Measurements from ENCODE around the gene COL1A1.
A peak's percentile ranks its signal among the peaks of the same experiment; 100 is the strongest.

Gene COL1A1

GRCh38 chr17:50200457-50201275, 765 bp downstream of the COL1A1 start:
- peaks cover 23% of the 10 kb centered on the region for H3K4me1 Mint-ChIP-seq
- no peak overlapping the region for H3K27ac Mint-ChIP-seq
- CTCF ChIA-PET = interaction anchor here (0.6 to 7.2 kb wide), 40 partner anchors 10 to 331 kb away, joined by 3 to 217 read pairs (median 5); partner anchors contain the start of genes EPN3, LRRC59 and TMEM92
- H3K27me3 Mint-ChIP-seq = peaks cover 95% of the 10 kb centered on the region
- no peaks in the 10 kb centered on the region for H3K36me3 Mint-ChIP-seq
- H3K9me3 Mint-ChIP-seq = no peaks in the 10 kb centered on the region
- peak overlapping the region; percentile 71 for H3K4me3 Mint-ChIP-seq
- peak; percentile 87 for DNase-seq

DNA sequence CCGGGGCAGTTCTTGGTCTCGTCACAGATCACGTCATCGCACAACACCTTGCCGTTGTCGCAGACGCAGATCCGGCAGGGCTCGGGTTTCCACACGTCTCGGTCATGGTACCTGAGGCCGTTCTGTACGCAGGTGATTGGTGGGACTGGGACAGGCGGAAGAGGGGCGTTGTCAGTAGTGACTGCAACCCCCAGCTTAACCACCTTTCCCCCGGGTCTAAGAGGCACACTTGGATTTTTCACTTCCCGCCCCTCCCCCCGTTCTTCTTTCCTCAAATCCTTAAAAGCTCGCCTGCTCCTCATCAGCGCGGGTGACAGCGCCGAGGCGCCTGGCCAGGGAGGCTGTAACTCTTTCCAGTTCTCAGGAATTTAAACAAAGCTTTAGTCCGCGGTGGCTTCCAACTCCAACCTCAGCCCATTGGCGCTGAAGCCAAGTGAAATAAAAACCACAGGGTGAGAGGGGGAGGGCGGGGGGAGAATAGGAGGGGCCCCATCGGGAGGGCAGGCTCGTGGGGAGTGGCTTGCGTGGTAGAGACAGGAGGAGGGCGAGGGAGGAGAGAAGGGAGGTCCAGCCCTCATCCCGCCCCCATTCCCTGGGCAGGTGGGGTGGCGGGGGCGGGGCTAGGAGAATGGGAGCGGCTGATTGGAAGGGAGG, 1.5 kb downstream of the COL1A1 start:
- no peaks in the 10 kb centered on the region for H3K9me3 Mint-ChIP-seq
- CTCF ChIA-PET = interaction anchor here (0.6 to 7.2 kb wide), 34 partner anchors 9 to 332 kb away, joined by 3 to 217 read pairs (median 5); partner anchors contain the start of genes EPN3, LRRC59 and TMEM92
- peaks cover 23% of the 10 kb centered on the region for H3K4me1 Mint-ChIP-seq
- peak overlapping the region; percentile 62 for H3K27ac Mint-ChIP-seq
- peak; percentile 82 for DNase-seq
- no peaks in the 10 kb centered on the region for H3K36me3 Mint-ChIP-seq
- H3K4me3 Mint-ChIP-seq = peak overlapping the region; percentile 71
- peaks cover 92% of the 10 kb centered on the region for H3K27me3 Mint-ChIP-seq

GRCh38 chr17:50199211-50199802, 2.1 kb downstream of the COL1A1 start:
- Mint-ChIP-seq H3K4me3 (no peak overlapping the region), H3K4me1 (peaks cover 23% of the 10 kb centered on the region), H3K36me3 (no peaks in the 10 kb centered on the region), H3K9me3 (no peaks in the 10 kb centered on the region), H3K27me3 (peaks cover 90% of the 10 kb centered on the region), H3K27ac (no peak overlapping the region)
- DNase-seq = no peak
- CTCF ChIA-PET = interaction anchor here (1.0 to 7.2 kb wide), 18 partner anchors 12 to 198 kb away, joined by 3 to 217 read pairs (median 9); partner anchors contain the start of genes LRRC59 and TMEM92

GRCh38 chr17:50198026-50198669, 3.3 kb downstream of the COL1A1 start:
- Mint-ChIP-seq H3K4me3 (no peak overlapping the region), H3K36me3 (no peaks in the 10 kb centered on the region), H3K27ac (no peak overlapping the region), H3K4me1 (peaks cover 23% of the 10 kb centered on the region), H3K27me3 (peaks cover 88% of the 10 kb centered on the region), H3K9me3 (no peaks in the 10 kb centered on the region)
- peak; percentile 81 for DNase-seq
- CTCF ChIA-PET = interaction anchor here (0.6 to 5.7 kb wide), 23 partner anchors 10 to 281 kb away, joined by 3 to 100 read pairs (median 4); partner anchors contain the start of genes SGCA and TMEM92

GRCh38 chr17:50196826-50197225, 4.6 kb downstream of the COL1A1 start:
- Mint-ChIP-seq H3K27me3 (peaks cover 83% of the 10 kb centered on the region), H3K4me3 (no peak overlapping the region), H3K9me3 (no peaks in the 10 kb centered on the region), H3K27ac (no peak overlapping the region), H3K4me1 (peaks cover 23% of the 10 kb centered on the region), H3K36me3 (no peaks in the 10 kb centered on the region)
- DNase-seq = no peak
- CTCF ChIA-PET = interaction anchor here (1.0 to 5.7 kb wide), 15 partner anchors 9 to 103 kb away, joined by 3 to 100 read pairs (median 6); partner anchors contain the start of gene SGCA

GRCh38 chr17:50196036-50196435, 5.4 kb downstream of the COL1A1 start:
- no peak overlapping the region for H3K27ac Mint-ChIP-seq
- peaks cover 19% of the 10 kb centered on the region for H3K4me1 Mint-ChIP-seq
- CTCF ChIA-PET = interaction anchor here (1.2 to 5.7 kb wide), 10 partner anchors 8 to 100 kb away, joined by 3 to 100 read pairs (median 8); partner anchors contain the start of gene SGCA
- no peak for DNase-seq
- no peaks in the 10 kb centered on the region for H3K36me3 Mint-ChIP-seq
- H3K4me3 Mint-ChIP-seq = no peak overlapping the region
- H3K27me3 Mint-ChIP-seq = peaks cover 79% of the 10 kb centered on the region
- no peaks in the 10 kb centered on the region for H3K9me3 Mint-ChIP-seq

DNA sequence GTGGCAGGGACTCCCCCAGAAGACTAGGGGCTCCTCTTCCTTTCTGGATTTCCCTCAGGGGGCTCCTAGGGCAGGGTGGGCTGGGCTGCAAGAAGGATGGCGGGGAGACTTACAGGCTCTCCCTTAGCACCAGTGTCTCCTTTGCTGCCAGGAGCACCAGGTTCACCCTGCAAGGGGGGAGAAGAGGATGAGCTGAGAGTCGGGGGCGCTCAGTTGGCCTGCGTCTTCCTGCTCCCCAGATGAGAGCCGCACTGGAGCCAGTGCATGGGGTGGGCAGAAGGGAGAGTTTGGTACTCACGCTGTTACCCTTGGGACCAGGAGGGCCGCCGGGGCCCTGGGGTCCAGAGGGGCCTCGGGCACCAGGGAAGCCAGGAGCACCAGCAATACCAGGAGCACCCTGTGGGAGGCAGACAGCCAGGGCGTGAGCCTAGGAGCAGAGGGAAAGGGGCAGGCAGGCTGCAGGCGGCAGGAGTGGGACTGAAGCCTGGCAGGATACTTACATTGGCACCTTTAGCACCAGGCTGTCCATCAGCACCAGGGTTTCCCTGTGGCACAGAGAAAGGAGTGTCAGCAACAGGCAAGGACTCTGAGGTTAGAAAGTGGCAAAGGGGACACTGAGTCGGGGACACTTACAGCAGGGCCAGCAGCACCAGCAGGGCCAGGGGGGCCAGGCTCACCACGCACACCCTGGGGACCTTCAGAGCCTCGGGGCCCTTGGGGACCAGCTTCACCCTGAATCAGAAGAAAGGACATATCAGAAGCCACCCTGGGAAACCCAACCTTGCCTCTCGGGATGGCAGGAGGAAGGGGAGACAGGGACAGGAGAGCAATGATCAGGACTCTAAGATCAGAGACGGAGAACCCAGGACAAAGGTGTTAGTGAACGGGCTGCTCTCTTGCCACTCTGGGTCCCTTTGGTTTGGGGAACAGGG, 6.2 kb downstream of the COL1A1 start:
- no peak overlapping the region for H3K27ac Mint-ChIP-seq
- DNase-seq = no peak
- H3K27me3 Mint-ChIP-seq = peaks cover 78% of the 10 kb centered on the region
- H3K4me1 Mint-ChIP-seq = peaks cover 12% of the 10 kb centered on the region
- H3K36me3 Mint-ChIP-seq = no peaks in the 10 kb centered on the region
- CTCF ChIA-PET = interaction anchor here (3.2 to 5.7 kb wide), 2 partner anchors 25 to 101 kb away, joined by 29 to 100 read pairs; no protein-coding TSS in a partner anchor
- no peaks in the 10 kb centered on the region for H3K9me3 Mint-ChIP-seq
- H3K4me3 Mint-ChIP-seq = no peak overlapping the region

DNA sequence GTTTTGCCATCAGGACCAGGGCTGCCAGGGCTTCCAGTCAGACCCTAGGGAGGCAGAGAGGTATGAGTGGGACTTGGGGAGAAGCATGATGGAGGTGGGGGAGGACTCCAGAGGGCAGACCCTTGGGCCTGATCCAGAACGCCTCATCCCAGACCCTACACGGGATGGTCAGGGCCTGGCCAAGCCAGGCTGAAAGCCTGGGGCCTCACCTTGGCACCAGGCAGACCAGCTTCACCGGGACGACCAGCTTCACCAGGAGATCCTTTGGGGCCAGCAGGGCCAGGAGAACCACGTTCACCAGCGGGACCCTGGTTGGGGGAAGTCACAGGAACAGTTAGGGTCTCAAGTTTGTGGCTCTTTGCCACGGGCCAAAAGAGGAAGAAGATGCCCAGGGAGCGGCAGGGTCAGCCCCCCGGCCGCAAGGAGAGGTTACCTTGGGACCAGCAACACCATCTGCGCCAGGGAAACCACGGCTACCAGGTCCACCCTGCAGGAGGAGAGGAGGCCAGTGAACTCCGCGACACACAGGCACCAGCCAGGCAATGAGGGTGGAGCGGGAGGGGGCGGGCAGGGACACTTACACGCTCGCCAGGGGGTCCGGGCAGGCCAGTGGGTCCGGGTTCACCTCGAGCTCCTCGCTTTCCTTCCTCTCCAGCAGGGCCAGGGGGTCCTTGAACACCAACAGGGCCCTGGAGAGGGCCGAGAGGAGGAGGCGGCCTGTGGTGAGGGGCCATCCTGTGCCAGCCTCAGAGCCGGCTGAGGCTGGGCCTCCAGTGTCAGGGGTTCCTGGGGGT, 7.1 kb downstream of the COL1A1 start:
- no peaks in the 10 kb centered on the region for H3K9me3 Mint-ChIP-seq
- no peak for DNase-seq
- CTCF ChIA-PET = interaction anchor here (5.7 kb wide), 1 partner anchor 24 kb away, joined by 100 read pairs; no protein-coding TSS in a partner anchor
- no peak overlapping the region for H3K4me3 Mint-ChIP-seq
- H3K4me1 Mint-ChIP-seq = peaks cover 7% of the 10 kb centered on the region
- peaks cover 77% of the 10 kb centered on the region for H3K27me3 Mint-ChIP-seq
- H3K36me3 Mint-ChIP-seq = no peaks in the 10 kb centered on the region
- no peak overlapping the region for H3K27ac Mint-ChIP-seq

- Mint-ChIP-seq H3K9me3 (no peaks in the 10 kb centered on the region), H3K4me3 (no peak overlapping the region), H3K36me3 (no peaks in the 10 kb centered on the region), H3K4me1 (no peaks in the 10 kb centered on the region), H3K27ac (no peak overlapping the region), H3K27me3 (peaks cover 78% of the 10 kb centered on the region)
- no peak for DNase-seq
- CTCF ChIA-PET = interaction anchor here (0.6 kb wide), 2 partner anchors 23 to 182 kb away, joined by 3 to 4 read pairs; no protein-coding TSS in a partner anchor
Observed at GRCh38 chr17:50192618-50193291, 8.7 kb downstream of the COL1A1 start.

GRCh38 chr17:50192144-50192617, 9.2 kb downstream of the COL1A1 start:
- no peak for DNase-seq
- no peaks in the 10 kb centered on the region for H3K36me3 Mint-ChIP-seq
- no peaks in the 10 kb centered on the region for H3K4me1 Mint-ChIP-seq
- no peaks in the 10 kb centered on the region for H3K9me3 Mint-ChIP-seq
- no peak overlapping the region for H3K4me3 Mint-ChIP-seq
- H3K27ac Mint-ChIP-seq = no peak overlapping the region
- CTCF ChIA-PET = interaction anchor here (0.6 kb wide), 1 partner anchor 23 kb away, joined by 3 read pairs; no protein-coding TSS in a partner anchor
- H3K27me3 Mint-ChIP-seq = peaks cover 78% of the 10 kb centered on the region

GRCh38 chr17:50191359-50192143, 9.9 kb downstream of the COL1A1 start:
- CTCF ChIA-PET = interaction anchor here (1.5 to 1.6 kb wide), 2 partner anchors 9 to 22 kb away, joined by 4 read pairs; no protein-coding TSS in a partner anchor

More at GRCh38 chr17:50191359-50192143, 9.9 kb downstream of the COL1A1 start:
- H3K36me3 Mint-ChIP-seq = no peaks in the 10 kb centered on the region
- no peak overlapping the region for H3K4me3 Mint-ChIP-seq
- no peaks in the 10 kb centered on the region for H3K9me3 Mint-ChIP-seq
- peaks cover 74% of the 10 kb centered on the region for H3K27me3 Mint-ChIP-seq
- no peak overlapping the region for H3K27ac Mint-ChIP-seq
- no peak for DNase-seq
- no peaks in the 10 kb centered on the region for H3K4me1 Mint-ChIP-seq
